ENCODE data around the gene BEGAIN. TPM values are rescaled to one million over a fixed set of nuclear protein-coding genes. Genes with fewer than 3 reads are reported as not detected.
A peak's percentile ranks its signal among the peaks of the same experiment; 100 is the strongest.

Gene BEGAIN
- polyA plus RNA-seq, 2 of the 4 experiments (the other 2 are of a cell fraction): 1.4 to 3.7 TPM

DNA sequence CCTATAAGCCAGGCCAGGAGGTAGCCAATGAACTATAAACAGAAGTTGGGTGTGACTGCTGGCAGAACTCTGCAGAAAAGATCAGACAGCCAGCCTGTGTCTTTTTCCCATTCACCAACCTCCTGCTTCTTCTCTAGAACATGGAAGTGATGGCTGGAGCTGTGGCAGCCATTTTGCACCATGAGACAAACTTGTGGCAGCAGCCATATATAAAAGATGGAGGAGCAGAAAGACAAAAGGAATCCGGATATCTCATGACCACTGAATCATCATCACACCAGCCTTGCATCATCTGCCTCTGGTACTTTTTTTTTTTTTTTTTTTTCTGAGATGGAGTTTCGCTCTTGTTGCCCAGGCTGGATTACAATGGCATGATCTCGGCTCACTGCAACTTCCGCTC, 8.7 kb downstream of the BEGAIN start (continued):
- TF ChIP-seq, protein P1, sequence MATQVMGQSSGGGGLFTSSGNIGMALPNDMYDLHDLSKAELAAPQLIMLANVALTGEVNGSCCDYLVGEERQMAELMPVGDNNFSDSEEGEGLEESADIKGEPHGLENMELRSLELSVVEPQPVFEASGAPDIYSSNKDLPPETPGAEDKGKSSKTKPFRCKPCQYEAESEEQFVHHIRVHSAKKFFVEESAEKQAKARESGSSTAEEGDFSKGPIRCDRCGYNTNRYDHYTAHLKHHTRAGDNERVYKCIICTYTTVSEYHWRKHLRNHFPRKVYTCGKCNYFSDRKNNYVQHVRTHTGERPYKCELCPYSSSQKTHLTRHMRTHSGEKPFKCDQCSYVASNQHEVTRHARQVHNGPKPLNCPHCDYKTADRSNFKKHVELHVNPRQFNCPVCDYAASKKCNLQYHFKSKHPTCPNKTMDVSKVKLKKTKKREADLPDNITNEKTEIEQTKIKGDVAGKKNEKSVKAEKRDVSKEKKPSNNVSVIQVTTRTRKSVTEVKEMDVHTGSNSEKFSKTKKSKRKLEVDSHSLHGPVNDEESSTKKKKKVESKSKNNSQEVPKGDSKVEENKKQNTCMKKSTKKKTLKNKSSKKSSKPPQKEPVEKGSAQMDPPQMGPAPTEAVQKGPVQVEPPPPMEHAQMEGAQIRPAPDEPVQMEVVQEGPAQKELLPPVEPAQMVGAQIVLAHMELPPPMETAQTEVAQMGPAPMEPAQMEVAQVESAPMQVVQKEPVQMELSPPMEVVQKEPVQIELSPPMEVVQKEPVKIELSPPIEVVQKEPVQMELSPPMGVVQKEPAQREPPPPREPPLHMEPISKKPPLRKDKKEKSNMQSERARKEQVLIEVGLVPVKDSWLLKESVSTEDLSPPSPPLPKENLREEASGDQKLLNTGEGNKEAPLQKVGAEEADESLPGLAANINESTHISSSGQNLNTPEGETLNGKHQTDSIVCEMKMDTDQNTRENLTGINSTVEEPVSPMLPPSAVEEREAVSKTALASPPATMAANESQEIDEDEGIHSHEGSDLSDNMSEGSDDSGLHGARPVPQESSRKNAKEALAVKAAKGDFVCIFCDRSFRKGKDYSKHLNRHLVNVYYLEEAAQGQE (IDR thresholded peaks at IDR 0.05): no peak

DNA sequence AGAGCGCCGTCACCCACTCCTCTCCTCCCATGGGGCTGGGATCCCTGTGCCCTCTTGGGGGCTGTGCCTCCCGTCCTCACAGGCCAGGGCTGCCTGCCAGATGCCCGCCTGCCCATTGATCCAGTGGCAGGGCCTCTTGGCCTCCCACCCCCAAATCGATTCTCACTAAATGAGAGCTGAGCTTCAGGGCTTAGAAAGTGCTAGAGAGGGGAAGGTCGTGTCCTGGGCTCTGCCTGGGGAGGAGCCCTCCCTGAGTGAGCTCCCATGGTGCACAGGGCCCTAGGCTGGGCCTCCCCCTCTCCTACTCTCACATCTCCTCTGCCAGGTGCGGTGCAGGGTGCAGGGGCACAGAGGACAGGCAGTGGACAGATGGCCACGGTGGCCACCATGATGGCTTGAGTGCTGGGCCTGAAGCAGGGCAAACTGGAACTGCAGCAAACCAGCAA, 9.2 kb downstream of the BEGAIN start:
- FAIRE-seq: no peak

DNA sequence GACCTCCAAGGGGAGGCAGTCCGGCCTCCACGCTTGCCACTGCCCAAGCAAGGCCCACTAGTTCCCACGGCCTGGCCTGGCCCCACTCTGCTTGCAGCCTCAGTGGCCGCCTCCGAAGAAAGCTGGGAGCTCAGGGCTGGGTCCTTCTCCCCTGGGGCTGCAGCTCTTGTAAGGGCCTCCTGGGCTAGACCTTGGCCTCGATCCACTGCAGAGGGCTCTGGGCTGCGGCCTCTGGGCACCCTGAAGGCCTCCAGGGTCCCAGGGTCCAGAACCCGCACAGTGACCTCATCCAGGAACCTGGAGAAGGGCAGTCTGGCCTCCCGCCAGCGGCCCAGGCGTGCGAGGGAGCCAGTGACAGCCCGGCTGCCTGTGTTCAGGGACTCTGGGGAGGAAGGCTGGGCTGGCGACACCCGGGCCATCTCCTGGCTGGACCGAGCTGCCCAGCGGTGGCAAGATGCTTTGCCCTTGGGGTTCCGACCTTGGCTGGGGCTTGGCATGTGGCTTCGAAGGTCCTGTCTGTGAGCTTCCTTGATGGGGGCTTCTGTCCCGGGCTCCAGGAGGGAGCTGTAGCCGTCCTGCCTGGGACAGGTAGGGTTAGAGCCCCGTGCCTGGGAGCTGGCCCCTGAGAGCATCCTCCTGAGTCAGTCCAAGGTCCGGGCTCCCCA, 9.8 kb downstream of the BEGAIN start:
- DNase-seq (ENCODE audit: low read depth in 1 of 2, low spot score in 1 of 2) (no peak), FAIRE-seq (no peak), ATAC-seq (no peak)
- H3K4me2 ChIP-seq: no peak overlapping the region
- TF ChIP-seq, protein P1 (IDR thresholded peaks at IDR 0.05): no peak
- TF ChIP-seq, protein P2, sequence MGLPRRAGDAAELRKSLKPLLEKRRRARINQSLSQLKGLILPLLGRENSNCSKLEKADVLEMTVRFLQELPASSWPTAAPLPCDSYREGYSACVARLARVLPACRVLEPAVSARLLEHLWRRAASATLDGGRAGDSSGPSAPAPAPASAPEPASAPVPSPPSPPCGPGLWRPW (IDR thresholded peaks at IDR 0.05): no peak
- no peak overlapping the region for H3K4me3 ChIP-seq
- no peaks in the 10 kb centered on the region for H3K9me3 ChIP-seq
- peak overlapping the region in 1 of 2 experiments; percentile 44; a peak in 1 of 6 replicates for H3K27ac ChIP-seq
- no peaks in the 10 kb centered on the region for H3K4me1 ChIP-seq
- CTCF ChIA-PET: interaction anchor here (1.4 to 1.8 kb wide), 3 partner anchors 9 to 68 kb away, joined by 3 to 4 read pairs (median 3); no protein-coding TSS in a partner anchor
- POLR2A ChIA-PET: no interaction called here
- 85% methylated on average over 7 of the region's 23 CpGs for WGBS (ENCODE audit: missing lambda C conversion rate)

More for the DNA sequence above, 9.2 kb downstream of the BEGAIN start:
- CTCF ChIA-PET: interaction anchor here (1.0 to 1.8 kb wide), 4 partner anchors 9 to 194 kb away, joined by 3 to 4 read pairs (median 4); no protein-coding TSS in a partner anchor
- Histone ChIP-seq H3K9me3 (no peaks in the 10 kb centered on the region), H3K4me1 (no peaks in the 10 kb centered on the region), H3K4me3 (no peak overlapping the region), H3K4me2 (no peak overlapping the region), H3K27ac (peak overlapping the region in 1 of 2 experiments; percentile 44; a peak in 2 of 6 replicates)
- no peak for DNase-seq (ENCODE audit: low read depth in 1 of 2, low spot score in 1 of 2)
- TF ChIP-seq ZNF302 (CRISPR knock-in tag; IDR thresholded peaks at IDR 0.05): no peak
- TF ChIP-seq, protein P3, sequence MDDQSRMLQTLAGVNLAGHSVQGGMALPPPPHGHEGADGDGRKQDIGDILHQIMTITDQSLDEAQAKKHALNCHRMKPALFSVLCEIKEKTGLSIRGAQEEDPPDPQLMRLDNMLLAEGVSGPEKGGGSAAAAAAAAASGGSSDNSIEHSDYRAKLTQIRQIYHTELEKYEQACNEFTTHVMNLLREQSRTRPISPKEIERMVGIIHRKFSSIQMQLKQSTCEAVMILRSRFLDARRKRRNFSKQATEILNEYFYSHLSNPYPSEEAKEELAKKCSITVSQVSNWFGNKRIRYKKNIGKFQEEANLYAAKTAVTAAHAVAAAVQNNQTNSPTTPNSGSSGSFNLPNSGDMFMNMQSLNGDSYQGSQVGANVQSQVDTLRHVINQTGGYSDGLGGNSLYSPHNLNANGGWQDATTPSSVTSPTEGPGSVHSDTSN (IDR thresholded peaks at IDR 0.05): no peak
- TF ChIP-seq RAD21 (conservative IDR thresholded peaks at IDR 0.05 in 1 of 2, IDR thresholded peaks at IDR 0.05 in 1 of 2): no peak
- no peak for TF ChIP-seq NR3C1 (IDR thresholded peaks at IDR 0.05)
- TF ChIP-seq SREBF2 (IDR thresholded peaks at IDR 0.05): no peak
- TF ChIP-seq ZC3H11A (IDR thresholded peaks at IDR 0.05): no peak
- TF ChIP-seq BHLHE40 (IDR thresholded peaks at IDR 0.05; ENCODE audit: low read depth, low read length): no peak
- TF ChIP-seq EHMT2 (IDR thresholded peaks at IDR 0.05; ENCODE audit: low read depth): no peak
- 87% methylated on average over 4 of the region's 8 CpGs for WGBS (ENCODE audit: missing lambda C conversion rate)
- POLR2A ChIA-PET: no interaction called here
- no peak for ATAC-seq

Measured in A549 (cell line).